Stimulated activated CD4-positive, alpha-beta T cell treated with anti-CD3 and anti-CD28 coated beads, Interleukin-1b, Interleukin-23, amount 100 ng/mL, for 24 hours (primary cell): ENCODE results near the gene PLXDC2.
"Not testable (repeated sequence)": the region's sequence is repeated elsewhere in the genome, so short reads cannot be mapped to it uniquely, and the experiment has no call there.

Source experiments
- DNase-seq, 4 experiments: peaks; one replicate each; pipeline ENCODE4 v3.0.0-alpha.2; 2020; ENCODE audit warnings: low read depth in 4 of 4, low spot score in 1 of 4

PLXDC2 gene

DNA sequence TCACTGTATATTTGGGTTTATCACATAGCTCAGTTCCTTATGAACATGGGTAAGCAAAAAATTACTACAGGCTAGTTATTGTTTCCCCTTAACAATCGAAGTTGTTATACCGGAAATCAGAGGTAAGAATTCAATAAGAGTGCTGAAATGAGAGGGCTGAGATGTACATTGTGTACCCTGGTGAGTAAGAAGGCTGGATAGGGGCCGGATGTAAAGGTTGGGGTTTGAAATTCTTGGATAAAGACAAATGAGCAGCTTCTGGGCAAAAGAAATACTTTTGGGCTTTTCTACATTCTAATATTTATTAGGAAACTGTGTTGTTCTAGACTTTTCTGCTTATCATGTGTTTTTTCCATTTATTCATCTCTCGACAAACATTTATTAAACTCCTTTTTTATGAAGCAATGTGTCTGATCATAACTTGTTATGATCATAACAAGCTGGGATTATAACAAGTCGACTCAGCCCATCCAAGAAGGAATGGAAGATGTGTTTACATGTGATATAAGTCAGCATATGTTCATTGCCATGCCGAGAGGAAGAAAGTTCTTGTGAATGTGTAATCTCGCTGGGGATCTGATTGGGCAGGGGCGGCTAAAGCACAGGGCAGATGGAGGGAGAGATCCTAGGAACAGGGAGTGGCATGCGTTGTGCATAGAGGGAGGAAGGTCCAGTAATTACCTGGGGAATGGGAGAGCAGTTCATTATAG, 155.3 kb downstream of the PLXDC2 start:
- DNase-seq = no peak

DNA sequence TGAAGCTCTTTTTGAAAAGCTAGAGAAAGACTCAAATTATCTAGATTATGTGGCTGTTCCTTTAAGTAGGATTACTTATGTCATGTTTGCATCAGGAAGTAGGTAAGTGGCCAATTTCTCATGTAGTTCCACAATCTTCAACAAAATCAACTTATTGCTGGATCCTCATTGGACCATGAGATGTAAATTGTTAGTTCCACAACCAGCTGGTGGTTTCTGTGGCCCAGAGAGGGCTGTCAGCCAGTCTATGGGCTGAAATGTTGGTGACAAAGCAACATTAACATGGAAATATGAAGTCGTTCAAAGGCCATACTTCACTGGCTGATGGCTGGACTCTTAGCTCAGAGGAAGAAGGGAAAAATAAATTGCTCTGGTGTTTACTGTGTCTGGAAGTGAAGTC, 157.9 kb downstream of the PLXDC2 start:
- no peak for DNase-seq

DNA sequence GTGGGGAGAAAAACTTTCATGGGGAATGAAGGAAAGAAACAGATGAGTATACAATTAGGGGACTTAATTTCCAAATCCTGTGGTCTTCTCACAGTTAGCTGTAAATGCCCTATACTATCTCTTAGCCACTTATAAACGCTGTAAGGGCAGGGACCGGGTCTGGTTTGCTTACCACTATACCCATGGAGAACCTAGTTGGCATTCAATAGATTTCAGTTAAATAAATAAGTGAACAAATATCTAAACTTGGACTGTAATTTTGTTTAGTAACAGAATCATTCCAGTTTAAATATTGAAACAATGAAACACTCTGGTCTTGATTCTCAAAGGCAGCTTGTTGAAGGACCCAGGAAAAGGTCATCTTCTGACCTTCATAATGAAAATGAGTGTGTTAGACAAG, 158.3 kb downstream of the PLXDC2 start:
- DNase-seq = no peak

- DNase-seq = no peak
Measured at GRCh38 chr10:19977097-19977521, 160.9 kb downstream of the PLXDC2 start.

GRCh38 chr10:19979628-19980027, 163.4 kb downstream of the PLXDC2 start:
- DNase-seq = no peak

GRCh38 chr10:19983880-19984565, 167.8 kb downstream of the PLXDC2 start:
- DNase-seq = no peak

- no peak for DNase-seq
Measured at GRCh38 chr10:19985745-19986144, 169.5 kb downstream of the PLXDC2 start.

DNA sequence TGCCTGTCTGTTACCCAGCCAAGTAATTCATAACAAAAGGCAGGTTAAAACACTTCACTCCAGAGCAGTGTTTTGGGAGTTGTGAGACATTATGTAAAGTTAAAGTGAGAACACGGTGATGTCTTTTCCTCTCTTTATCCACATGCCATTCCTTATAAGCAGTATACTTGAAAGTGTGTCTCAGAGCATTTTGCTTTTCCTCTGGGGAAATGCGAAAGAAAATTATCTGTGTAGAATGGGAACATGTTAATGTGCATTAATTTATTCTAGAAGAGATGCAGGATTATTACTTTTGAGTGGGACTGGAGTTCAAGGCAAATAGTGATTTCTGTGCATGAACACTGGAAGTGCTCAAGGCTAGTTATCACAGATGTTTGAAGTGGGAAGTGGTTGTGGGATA, 170.4 kb downstream of the PLXDC2 start:
- no peak for DNase-seq

- DNase-seq = no peak
Measured at GRCh38 chr10:19987931-19988330, 171.7 kb downstream of the PLXDC2 start.

DNA sequence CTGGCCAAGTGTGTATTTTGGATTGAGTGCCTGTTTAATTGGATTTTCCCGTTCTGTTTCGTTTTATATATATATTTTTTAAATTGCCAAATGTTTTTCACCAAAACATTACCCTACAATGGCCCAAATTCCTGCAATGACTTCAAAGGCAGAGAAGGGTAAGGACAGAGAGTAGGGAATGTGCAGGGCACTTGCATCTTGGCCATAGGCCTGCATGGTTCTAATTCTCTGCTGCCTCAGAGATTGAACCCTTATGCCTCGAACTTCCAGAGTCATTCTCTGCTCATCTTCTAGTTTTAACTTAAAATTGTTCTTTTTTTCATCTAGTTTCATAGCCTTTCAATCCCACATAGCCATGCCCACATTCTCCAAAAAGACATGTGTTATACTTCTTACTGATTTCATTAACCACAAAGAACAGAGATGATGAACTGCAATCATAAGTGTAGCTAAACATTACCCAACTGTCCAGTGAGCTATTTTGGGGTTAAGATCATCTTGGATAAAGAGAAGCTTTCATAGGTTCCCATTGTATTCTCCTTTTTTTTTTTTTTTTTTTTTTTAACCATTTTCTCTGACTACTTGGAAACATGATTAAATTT, 177.6 kb downstream of the PLXDC2 start:
- DNase-seq = no peak

DNA sequence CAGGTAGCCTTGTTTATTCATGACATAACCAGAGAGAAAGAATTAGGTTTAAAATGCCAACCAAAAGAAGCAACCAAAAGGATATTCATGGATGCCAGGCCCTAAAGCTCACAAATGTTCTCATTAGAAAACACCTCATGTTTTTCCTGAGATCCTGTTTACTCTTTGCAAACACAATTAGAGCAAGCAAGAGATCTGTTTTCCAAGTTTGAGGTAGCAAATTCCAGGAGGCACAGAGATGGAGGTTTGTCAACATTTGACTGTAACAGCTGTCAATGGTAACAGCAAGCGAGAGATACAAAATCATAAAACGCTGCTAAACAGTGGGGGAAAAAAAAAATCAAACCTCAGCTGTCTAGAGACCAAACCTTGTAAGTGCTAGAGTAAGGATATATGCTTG, 182.2 kb downstream of the PLXDC2 start:
- DNase-seq = no peak

DNA sequence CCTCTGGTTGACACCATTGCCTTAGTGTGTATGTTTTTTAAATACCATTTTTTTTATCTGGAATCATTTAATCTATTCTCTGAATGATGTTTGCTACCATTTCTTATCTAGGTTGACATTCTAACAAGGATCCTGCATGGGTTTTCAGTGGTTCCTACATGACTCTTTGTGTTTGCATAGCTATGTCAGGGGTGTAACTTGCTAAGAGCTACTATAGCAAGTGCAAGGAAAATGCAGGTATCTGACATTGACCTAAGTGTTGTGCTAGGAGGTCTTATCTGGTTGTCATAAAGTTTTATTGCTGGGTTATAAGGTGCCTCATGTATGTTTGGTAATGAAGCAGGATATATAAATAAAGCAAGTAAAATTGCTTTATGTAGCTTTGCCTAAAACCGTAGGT, 183.2 kb downstream of the PLXDC2 start:
- no peak for DNase-seq

- not testable (repeated sequence) for DNase-seq
Measured at GRCh38 chr10:20002026-20002425, 185.8 kb downstream of the PLXDC2 start.

DNA sequence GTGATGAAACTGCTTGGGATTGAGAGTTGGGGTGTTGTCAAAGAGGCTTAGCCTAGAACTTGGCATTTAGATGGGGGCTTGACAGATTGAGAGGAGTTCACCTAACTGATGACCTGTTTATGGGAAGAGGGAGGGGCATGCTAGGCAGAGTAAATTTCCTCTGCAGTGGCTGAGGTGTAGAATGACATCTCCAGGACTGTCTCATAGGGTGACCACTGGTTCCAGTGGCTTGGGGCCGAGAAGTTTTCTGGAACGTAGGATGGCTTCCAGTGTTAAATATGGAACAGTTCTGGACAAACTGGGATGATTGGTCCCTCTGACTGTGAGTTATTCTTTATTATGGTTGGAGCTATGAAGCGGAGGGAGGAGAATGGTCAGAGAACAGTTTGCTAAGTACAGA, 186.4 kb downstream of the PLXDC2 start:
- no peak for DNase-seq

- DNase-seq = no peak
Measured at GRCh38 chr10:20004087-20004523, 187.9 kb downstream of the PLXDC2 start.

- DNase-seq = no peak
Measured at GRCh38 chr10:20005638-20006037, 189.4 kb downstream of the PLXDC2 start.

DNA sequence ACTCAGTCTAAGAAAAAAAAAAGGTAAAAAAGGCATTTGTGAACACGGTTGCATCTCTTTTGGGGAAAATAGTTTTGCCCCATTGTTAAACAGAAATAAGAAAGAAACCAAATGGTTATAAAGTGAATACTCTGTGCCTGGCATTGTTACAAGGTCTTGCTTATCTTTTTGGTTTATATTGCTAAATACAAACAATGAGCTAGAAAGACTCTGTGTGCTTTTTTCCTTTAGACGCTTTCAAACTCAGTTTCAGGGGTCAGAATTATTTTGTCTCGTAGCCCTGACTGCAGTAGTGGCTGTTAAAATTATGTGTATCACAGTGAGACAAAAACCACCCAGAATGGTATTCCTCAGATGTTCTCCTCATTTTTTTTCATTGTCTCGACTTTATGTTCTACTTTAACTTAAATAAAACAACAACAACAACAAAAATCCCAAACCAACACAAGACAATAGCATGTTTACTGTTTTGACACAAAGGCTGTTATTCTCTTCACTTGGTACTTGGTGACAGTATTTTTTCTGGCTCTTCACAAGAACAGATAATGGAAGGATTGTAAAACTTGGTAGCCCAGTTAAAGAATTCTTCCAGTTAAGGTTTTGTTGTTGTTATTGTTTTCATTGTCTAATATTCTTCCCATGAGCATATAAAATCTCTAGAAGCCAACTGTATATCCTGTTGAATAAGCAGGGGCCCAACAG, 190.1 kb downstream of the PLXDC2 start:
- no peak for DNase-seq

DNA sequence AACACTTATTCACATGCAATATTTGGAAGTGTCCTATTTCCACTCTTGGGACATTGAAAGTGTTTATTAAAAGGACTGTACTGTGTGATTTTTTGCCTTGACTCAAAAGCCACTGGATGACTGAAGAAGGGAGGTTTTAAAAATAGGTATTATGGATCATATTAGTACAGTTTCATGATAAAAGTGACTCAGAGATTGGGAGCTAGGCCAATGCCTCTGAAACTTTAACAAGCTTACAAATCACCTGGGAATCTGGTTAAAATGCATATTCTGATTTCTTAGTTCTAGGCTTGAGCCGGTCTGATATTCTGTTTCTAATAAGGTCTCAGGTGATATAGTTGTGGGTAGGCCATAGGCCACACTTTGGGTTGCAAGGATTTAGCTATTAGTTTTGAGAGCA, 191.2 kb downstream of the PLXDC2 start:
- no peak for DNase-seq

- DNase-seq = no peak
Measured at GRCh38 chr10:20013991-20014750, 197.9 kb downstream of the PLXDC2 start.

DNA sequence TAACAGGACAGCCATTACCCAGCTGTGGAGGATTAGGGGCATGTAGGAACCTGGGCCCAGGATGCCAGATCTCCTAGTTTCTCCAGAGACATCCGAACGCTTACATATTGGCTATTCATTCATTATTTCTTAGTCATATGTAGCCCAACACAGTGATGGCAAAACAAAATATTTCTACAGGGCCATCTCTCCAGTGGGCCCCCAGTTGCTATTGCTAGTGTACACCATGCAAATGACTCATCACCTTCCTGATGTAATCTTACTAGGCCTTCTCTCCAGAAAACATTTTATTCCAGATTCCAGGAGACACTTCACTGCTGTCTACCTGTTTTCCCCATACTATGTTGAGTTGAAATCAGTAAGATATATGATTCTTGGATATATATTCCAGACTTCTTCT, 201.7 kb downstream of the PLXDC2 start:
- DNase-seq = no peak

DNA sequence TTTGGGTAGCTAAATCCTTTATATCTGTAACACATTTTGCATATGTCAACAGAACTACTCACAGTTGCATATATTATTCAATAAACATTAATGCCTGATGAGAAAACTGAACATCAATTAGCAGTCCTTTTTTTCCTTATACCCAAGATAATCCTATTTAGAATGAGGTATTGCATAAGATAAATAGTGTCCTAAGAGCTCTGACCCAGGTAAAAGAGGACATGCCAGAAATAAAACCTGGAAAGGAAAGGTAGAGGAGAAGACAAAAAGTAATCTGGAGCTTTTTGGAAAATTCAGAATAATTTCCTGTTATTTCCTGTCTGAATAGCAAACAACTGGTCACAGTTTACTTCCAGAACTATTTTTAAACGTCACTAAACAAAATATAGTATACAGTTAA, 204.4 kb downstream of the PLXDC2 start:
- DNase-seq = no peak
